SK-N-SH treated with all-trans-retinoic acid at 6 μM for 48 hours (cell line): ENCODE measurements around the gene ERO1A.

Experiments used
- ATAC-seq: fragments of 200-7000 bp; cut with Tn5 transposase; 3 replicates; pipeline ENCODE4 v1.9.1; 2020; ENCODE audit warnings: mild to moderate bottlenecking, moderate library complexity
- ARNTL ChIP-seq: fragments of 450-650 bp; formaldehyde crosslinking; IDR thresholded peaks from 2 replicates; pipeline ENCODE4 v1.5.0; 2020; ENCODE audit warnings: low read depth, mild to moderate bottlenecking, moderate library complexity, borderline replicate concordance
- BACH2 ChIP-seq: fragments of 250-450 bp; sonication (Bioruptor Pico); IDR thresholded peaks from 2 replicates; pipeline ENCODE4 v1.9.0; 2021; ENCODE audit warnings: mild to moderate bottlenecking, borderline replicate concordance
- CSDC2 ChIP-seq: fragments of 250-450 bp; sonication (Bioruptor Pico); IDR thresholded peaks from 2 replicates; pipeline ENCODE4 v1.5.0; 2020; ENCODE audit warnings: mild to moderate bottlenecking, moderate library complexity
- ESRRG ChIP-seq: fragments of 250-450 bp; sonication (Bioruptor Pico); IDR thresholded peaks from 2 replicates; pipeline ENCODE4 v1.6.1; 2021; ENCODE audit warnings: mild to moderate bottlenecking
- GLIS3 ChIP-seq: fragments of 250-450 bp; sonication (Bioruptor Pico); IDR thresholded peaks from 2 replicates; pipeline ENCODE4 v1.5.0; 2020; ENCODE audit warnings: mild to moderate bottlenecking, moderate library complexity
- ISL1 ChIP-seq: fragments of 250-450 bp; sonication (Bioruptor Pico); IDR thresholded peaks from 2 replicates; pipeline ENCODE4 v2.1.2; 2022; ENCODE audit warnings: mild to moderate bottlenecking, moderate library complexity
- OSR1 ChIP-seq: fragments of 250-450 bp; sonication (Bioruptor Pico); IDR thresholded peaks from 2 replicates; pipeline ENCODE4 v1.8.0; 2022; ENCODE audit warnings: moderate library complexity, mild to moderate bottlenecking, inconsistent platforms
- PPARA ChIP-seq: fragments of 250-450 bp; sonication (Bioruptor Pico); IDR thresholded peaks from 2 replicates; pipeline ENCODE4 v1.5.0; 2020; ENCODE audit warnings: mild to moderate bottlenecking, borderline replicate concordance
- RARB ChIP-seq: fragments of 250-450 bp; sonication (Bioruptor Pico); IDR thresholded peaks from 2 replicates; pipeline ENCODE4 v1.8.0; 2021; ENCODE audit warnings: mild to moderate bottlenecking, moderate library complexity
- SNAI2 ChIP-seq: fragments of 250-450 bp; sonication (Bioruptor Pico); IDR thresholded peaks from 2 replicates; pipeline ENCODE4 v1.5.0; 2020; ENCODE audit warnings: mild to moderate bottlenecking, moderate library complexity
- TCF4 ChIP-seq: fragments of 250-450 bp; sonication (Bioruptor Pico); IDR thresholded peaks from 2 replicates; pipeline ENCODE4 v1.8.0; 2021; ENCODE audit warnings: mild to moderate bottlenecking, moderate library complexity, borderline replicate concordance
- TOX ChIP-seq: fragments of 250-450 bp; sonication (Bioruptor Pico); IDR thresholded peaks from 2 replicates; pipeline ENCODE4 v1.8.0; 2021; ENCODE audit warnings: mild to moderate bottlenecking, moderate library complexity, borderline replicate concordance
- ZC3H10 ChIP-seq: fragments of 250-450 bp; sonication (Bioruptor Pico); IDR thresholded peaks from 2 replicates; pipeline ENCODE4 v1.5.1; 2021; ENCODE audit warnings: mild to moderate bottlenecking, moderate library complexity
- ZFP3 ChIP-seq: fragments of 250-450 bp; sonication (Bioruptor Pico); IDR thresholded peaks from 2 replicates; pipeline ENCODE4 v1.5.0; 2020; ENCODE audit warnings: mild to moderate bottlenecking, moderate library complexity
- ZFP30 ChIP-seq: fragments of 450-650 bp; formaldehyde crosslinking; IDR thresholded peaks from 2 replicates; pipeline ENCODE4 v1.5.0; 2022; ENCODE audit warnings: mild to moderate bottlenecking, moderate library complexity
- ZNF565 ChIP-seq: fragments of 450-650 bp; formaldehyde crosslinking; conservative IDR thresholded peaks from 2 replicates; pipeline ENCODE4 v1.5.0; 2020; ENCODE audit warnings: low read depth, mild to moderate bottlenecking, moderate library complexity
- ZNF70 ChIP-seq: fragments of 450-650 bp; formaldehyde crosslinking; IDR thresholded peaks from 2 replicates; pipeline ENCODE4 v1.5.0; 2020; ENCODE audit warnings: mild to moderate bottlenecking, moderate library complexity
- ZNF8 ChIP-seq: fragments of 450-650 bp; formaldehyde crosslinking; IDR thresholded peaks from 2 replicates; pipeline ENCODE4 v1.5.0; 2020; ENCODE audit warnings: mild to moderate bottlenecking, moderate library complexity
- TF ChIP-seq, protein P1 (sequence below): fragments of 250-450 bp; sonication (Bioruptor Pico); IDR thresholded peaks from 2 replicates; pipeline ENCODE4 v1.5.0; 2020; ENCODE audit warnings: mild to moderate bottlenecking, moderate library complexity
- TF ChIP-seq, protein P2 (sequence below): fragments of 250-450 bp; sonication (Bioruptor Pico); IDR thresholded peaks from 2 replicates; pipeline ENCODE4 v1.5.1; 2021; ENCODE audit warnings: mild to moderate bottlenecking, moderate library complexity
- TF ChIP-seq, protein P3 (sequence below): fragments of 250-450 bp; sonication (Bioruptor Pico); IDR thresholded peaks from 2 replicates; pipeline ENCODE4 v1.8.0; 2021; ENCODE audit warnings: low read depth, mild to moderate bottlenecking, moderate library complexity, borderline replicate concordance
- TF ChIP-seq, protein P4 (sequence below): fragments of 250-450 bp; sonication (Bioruptor Pico); IDR thresholded peaks from 2 replicates; pipeline ENCODE4 v1.8.0; 2020; ENCODE audit warnings: mild to moderate bottlenecking, moderate library complexity, borderline replicate concordance

ERO1A gene

DNA sequence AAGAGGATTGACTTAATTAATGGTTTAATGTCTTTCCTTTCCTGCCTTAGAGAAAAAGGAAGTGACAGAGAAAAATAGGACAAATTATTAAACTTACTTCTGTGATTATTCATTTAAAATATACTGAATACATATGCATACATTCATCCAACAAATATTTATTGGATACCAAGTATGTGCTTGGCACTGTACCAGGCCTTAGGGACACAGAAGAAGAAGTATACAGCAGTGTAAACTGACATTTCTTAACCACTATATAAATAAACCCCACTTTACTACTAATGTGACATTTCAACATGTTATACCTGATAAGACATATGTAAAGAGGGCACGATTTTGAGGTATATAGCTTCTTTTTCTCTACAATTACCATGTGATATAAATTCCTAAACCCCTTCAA is 53.6 kb downstream of the ERO1A start:
- no peak for ATAC-seq
- TF ChIP-seq ARNTL (CRISPR knock-in tag) (no peak), ISL1 (CRISPR knock-in tag) (no peak), ZNF565 (CRISPR knock-in tag) (no peak), SNAI2 (CRISPR knock-in tag) (no peak), ESRRG (CRISPR knock-in tag) (no peak), ZNF70 (CRISPR knock-in tag) (no peak), ZFP30 (CRISPR knock-in tag) (no peak), RARB (CRISPR knock-in tag) (no peak), CSDC2 (CRISPR knock-in tag) (no peak), BACH2 (CRISPR knock-in tag) (no peak), OSR1 (CRISPR knock-in tag) (no peak), TOX (CRISPR knock-in tag) (no peak), GLIS3 (no peak)
- TF ChIP-seq, protein P1, sequence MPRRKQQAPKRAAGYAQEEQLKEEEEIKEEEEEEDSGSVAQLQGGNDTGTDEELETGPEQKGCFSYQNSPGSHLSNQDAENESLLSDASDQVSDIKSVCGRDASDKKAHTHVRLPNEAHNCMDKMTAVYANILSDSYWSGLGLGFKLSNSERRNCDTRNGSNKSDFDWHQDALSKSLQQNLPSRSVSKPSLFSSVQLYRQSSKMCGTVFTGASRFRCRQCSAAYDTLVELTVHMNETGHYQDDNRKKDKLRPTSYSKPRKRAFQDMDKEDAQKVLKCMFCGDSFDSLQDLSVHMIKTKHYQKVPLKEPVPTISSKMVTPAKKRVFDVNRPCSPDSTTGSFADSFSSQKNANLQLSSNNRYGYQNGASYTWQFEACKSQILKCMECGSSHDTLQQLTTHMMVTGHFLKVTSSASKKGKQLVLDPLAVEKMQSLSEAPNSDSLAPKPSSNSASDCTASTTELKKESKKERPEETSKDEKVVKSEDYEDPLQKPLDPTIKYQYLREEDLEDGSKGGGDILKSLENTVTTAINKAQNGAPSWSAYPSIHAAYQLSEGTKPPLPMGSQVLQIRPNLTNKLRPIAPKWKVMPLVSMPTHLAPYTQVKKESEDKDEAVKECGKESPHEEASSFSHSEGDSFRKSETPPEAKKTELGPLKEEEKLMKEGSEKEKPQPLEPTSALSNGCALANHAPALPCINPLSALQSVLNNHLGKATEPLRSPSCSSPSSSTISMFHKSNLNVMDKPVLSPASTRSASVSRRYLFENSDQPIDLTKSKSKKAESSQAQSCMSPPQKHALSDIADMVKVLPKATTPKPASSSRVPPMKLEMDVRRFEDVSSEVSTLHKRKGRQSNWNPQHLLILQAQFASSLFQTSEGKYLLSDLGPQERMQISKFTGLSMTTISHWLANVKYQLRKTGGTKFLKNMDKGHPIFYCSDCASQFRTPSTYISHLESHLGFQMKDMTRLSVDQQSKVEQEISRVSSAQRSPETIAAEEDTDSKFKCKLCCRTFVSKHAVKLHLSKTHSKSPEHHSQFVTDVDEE: no peak

DNA sequence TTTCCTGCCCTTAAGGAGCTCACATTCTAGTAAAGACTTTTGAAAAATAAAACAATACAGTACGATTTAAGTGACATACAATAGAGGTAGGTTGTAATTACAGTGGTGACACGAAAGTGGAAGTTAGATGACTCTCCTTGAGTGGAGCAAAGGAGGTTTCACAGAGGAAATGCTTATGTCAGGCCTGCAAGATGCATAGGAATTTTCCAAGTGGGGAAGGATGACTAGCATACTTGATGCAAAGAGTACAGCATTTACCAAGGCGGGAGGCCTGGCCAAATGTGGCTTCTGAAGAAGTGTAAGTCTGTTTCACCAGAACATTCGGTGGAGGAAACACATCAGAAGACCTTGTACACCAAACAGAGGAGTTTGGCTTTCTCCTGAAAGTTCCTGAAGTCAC is 55.2 kb downstream of the ERO1A start:
- ATAC-seq: no peak
- TF ChIP-seq PPARA (CRISPR knock-in tag) (no peak), SNAI2 (CRISPR knock-in tag) (no peak), ARNTL (CRISPR knock-in tag) (no peak), BACH2 (CRISPR knock-in tag) (no peak), TCF4 (CRISPR knock-in tag) (no peak), GLIS3 (no peak), ZFP3 (CRISPR knock-in tag) (no peak), ZC3H10 (no peak)
- TF ChIP-seq, protein P2, sequence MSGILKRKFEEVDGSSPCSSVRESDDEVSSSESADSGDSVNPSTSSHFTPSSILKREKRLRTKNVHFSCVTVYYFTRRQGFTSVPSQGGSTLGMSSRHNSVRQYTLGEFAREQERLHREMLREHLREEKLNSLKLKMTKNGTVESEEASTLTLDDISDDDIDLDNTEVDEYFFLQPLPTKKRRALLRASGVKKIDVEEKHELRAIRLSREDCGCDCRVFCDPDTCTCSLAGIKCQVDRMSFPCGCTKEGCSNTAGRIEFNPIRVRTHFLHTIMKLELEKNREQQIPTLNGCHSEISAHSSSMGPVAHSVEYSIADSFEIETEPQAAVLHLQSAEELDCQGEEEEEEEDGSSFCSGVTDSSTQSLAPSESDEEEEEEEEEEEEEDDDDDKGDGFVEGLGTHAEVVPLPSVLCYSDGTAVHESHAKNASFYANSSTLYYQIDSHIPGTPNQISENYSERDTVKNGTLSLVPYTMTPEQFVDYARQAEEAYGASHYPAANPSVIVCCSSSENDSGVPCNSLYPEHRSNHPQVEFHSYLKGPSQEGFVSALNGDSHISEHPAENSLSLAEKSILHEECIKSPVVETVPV (CRISPR knock-in tag): no peak
- TF ChIP-seq, protein P1: no peak

DNA sequence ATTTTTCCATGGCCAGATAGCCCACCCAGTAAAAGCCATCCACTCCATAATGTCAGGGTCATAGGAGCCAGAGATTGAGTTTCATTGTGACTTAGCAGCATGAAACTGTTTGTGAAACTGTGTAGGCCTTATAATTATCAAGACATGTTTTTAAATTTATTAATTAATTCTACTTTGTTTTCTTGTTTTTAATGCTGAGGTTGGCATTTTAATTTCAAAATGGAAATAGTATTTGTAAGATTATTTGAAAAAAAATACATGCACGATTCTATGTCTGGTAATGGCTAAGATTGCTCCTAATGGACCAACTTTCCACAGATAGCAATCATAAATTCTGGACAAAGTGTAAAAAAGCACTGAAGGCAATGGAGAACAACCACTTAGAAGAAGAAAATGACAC is 75.7 kb downstream of the ERO1A start:
- no peak for ATAC-seq
- TF ChIP-seq, protein P3, sequence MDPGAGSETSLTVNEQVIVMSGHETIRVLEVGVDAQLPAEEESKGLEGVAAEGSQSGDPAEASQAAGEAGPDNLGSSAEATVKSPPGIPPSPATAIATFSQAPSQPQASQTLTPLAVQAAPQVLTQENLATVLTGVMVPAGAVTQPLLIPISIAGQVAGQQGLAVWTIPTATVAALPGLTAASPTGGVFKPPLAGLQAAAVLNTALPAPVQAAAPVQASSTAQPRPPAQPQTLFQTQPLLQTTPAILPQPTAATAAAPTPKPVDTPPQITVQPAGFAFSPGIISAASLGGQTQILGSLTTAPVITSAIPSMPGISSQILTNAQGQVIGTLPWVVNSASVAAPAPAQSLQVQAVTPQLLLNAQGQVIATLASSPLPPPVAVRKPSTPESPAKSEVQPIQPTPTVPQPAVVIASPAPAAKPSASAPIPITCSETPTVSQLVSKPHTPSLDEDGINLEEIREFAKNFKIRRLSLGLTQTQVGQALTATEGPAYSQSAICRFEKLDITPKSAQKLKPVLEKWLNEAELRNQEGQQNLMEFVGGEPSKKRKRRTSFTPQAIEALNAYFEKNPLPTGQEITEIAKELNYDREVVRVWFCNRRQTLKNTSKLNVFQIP (CRISPR knock-in tag): no peak
- TF ChIP-seq PPARA (CRISPR knock-in tag): no peak
- no peak for TF ChIP-seq ZNF8
- no peak for TF ChIP-seq SNAI2 (CRISPR knock-in tag)
- no peak for TF ChIP-seq ZC3H10
- no peak for TF ChIP-seq TCF4 (CRISPR knock-in tag)
- TF ChIP-seq ISL1 (CRISPR knock-in tag): no peak
- TF ChIP-seq OSR1 (CRISPR knock-in tag): no peak
- TF ChIP-seq RARB (CRISPR knock-in tag): no peak
- TF ChIP-seq GLIS3: no peak
- no peak for TF ChIP-seq ZNF565 (CRISPR knock-in tag)
- no peak for TF ChIP-seq ZFP3 (CRISPR knock-in tag)
- TF ChIP-seq, protein P4, sequence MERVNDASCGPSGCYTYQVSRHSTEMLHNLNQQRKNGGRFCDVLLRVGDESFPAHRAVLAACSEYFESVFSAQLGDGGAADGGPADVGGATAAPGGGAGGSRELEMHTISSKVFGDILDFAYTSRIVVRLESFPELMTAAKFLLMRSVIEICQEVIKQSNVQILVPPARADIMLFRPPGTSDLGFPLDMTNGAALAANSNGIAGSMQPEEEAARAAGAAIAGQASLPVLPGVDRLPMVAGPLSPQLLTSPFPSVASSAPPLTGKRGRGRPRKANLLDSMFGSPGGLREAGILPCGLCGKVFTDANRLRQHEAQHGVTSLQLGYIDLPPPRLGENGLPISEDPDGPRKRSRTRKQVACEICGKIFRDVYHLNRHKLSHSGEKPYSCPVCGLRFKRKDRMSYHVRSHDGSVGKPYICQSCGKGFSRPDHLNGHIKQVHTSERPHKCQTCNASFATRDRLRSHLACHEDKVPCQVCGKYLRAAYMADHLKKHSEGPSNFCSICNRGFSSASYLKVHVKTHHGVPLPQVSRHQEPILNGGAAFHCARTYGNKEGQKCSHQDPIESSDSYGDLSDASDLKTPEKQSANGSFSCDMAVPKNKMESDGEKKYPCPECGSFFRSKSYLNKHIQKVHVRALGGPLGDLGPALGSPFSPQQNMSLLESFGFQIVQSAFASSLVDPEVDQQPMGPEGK (CRISPR knock-in tag): no peak
- TF ChIP-seq BACH2 (CRISPR knock-in tag): no peak
- no peak for TF ChIP-seq TOX (CRISPR knock-in tag)
- no peak for TF ChIP-seq CSDC2 (CRISPR knock-in tag)
